NCI-H345 treated with DMSO at 0.1 percent for 48 hours (cell line): Measurements from ENCODE around the gene BCAS3.

Experiments used
- DNase-seq: peaks from one replicate; lab custom pipeline; 2025; ENCODE audit not compliant: unreplicated experiment; lab: John Stamatoyannopoulos, UW

The BCAS3 gene

DNA sequence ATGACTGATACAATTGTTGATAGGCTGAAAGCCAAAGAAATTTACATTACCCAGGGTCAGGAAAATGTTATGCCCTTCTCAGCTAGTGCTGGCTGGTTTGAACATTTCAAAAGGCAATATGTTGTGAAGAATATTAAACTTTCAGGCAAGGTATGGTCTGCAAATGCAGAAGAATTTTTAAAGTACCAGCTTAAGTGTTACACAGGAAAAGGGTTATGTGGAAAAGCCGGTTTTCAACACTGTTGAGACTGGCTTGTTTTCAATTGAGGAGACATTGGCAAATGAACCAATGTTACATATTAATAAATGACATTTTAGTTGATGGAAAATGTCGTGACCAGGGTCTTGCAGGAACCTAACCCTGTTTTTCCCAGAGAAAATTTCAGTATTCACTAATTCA is 506.1 kb downstream of the BCAS3 start:
- DNase-seq, result no peak

DNA sequence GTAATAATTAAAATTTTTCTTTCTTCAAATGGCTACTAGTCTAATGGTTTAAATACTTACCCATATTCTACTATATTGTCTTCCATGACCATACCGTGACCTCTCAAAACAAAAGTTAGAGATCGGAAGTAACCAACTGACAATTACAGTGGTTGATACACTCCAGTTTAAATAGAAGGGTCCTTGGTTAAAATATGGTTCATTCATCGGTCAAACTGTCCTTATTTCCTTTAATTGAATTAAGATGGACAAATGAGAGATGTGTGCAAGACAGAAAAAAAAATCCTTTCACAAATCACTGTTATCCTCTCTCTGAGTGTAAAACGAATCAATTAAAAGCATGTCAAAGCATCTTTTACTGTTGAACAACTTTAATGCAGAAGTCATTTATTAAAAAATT is 507.7 kb downstream of the BCAS3 start:
- DNase-seq, result no peak

DNA sequence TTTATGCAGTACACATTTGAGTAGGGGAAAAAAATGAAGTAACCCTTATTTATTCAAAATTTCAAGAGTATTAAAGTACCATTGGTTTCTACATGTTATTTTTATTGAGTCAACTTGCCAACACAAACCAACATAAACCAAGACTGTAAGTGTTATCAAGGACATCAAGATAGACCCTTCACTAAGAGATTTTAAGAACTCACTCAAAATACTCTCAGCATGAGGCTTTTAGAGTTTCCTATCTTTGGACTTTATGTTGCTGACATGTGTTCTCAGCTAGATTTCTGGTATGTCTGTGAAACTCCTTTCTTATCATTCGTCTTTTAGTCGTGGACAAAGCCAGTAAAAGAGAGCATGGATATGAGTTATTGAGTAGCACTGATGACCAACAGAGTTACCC is 509.4 kb downstream of the BCAS3 start:
- no peak for DNase-seq

GRCh38 chr17:61188081-61188480 is 510.4 kb downstream of the BCAS3 start:
- DNase-seq, result no peak

GRCh38 chr17:61189968-61190367 is 512.3 kb downstream of the BCAS3 start:
- DNase-seq, result no peak

DNA sequence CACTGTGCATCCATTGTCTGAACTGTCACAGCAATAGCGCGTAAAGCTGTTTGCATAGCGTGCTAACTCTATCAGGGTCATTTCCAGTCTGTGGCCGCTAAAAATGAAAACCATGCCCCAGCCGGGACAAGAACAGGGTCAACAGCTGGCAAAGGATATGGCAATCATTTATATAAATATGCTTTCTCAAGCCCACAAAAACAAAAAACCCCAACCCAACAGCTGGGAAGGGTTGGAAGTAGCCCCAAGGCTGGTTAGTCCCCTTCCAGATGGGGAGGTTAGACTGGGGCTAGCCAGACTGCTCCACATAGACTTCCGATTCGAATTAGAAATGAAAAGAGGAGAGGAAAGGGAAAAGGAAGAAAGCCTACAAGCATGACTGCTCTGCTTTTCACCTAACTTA is 518.7 kb downstream of the BCAS3 start:
- no peak for DNase-seq

GRCh38 chr17:61196799-61197198 is 519.1 kb downstream of the BCAS3 start:
- no peak for DNase-seq

- no peak for DNase-seq
Observed at GRCh38 chr17:61199431-61200338, 522.0 kb downstream of the BCAS3 start.

- DNase-seq, result no peak
Observed at GRCh38 chr17:61200339-61200715, 522.7 kb downstream of the BCAS3 start.

DNA sequence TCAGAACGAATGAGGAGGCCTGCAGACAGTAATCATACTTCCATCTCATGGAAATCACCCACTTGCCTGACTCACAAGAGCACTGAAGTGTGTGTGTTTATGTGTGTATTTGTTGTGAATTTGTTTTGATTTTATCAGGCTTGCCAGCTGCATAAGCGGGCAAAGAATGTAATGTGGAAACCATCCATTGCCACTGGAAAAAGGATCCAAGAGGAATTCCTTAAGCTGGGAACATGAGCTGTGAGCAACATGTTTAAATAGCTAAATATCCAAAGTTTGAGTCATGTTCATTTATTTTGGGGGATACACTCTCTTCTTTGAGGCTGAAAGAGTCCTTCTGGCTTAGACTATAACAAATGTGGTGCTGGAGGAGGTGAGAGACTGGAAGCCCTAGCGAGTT is 523.6 kb downstream of the BCAS3 start:
- DNase-seq, result no peak

- DNase-seq, result no peak
Observed at GRCh38 chr17:61202564-61202963, 524.9 kb downstream of the BCAS3 start.

DNA sequence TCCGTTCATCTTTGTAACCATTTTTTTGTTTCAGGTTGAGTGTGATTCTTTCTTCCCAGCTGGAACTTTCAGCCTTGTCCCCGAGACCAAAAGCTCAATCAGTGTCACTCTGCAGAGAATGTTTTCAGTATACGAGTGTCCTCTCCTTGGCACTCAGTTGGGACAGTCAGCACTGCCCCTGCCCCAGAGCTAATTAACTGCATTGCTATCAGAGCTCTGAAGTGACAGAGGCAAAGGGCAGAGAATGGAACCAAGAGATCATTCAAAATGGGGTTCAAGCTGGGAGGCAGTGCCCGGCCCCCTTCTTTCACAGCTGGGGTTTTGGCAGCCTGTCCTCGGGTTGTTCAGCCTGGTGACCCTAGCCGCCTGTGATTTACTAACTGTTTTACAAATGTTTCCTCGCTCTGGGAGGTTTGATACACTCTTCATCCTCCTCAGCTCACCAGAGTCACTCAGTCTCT is 526.0 kb downstream of the BCAS3 start:
- no peak for DNase-seq

DNA sequence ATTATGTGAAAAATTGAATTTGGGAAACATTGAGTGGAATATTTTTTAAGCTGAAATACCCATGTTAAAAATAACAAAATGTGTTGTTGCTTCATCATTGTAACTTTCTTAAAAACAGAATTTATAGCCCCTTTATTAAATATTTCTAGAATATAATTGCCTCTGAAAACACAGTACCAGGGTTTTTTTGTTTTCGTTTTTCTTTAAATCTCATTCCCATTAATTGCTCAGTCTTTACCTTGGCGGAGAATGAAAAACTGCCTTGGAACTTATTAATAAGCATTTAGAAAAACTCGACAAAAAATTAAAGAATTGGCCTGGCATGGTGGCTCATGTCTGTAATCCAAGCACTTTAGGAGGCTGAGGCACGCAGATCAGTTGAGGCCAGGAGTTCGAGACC is 526.8 kb downstream of the BCAS3 start:
- DNase-seq, result no peak

GRCh38 chr17:61205401-61205800 is 527.8 kb downstream of the BCAS3 start:
- DNase-seq, result no peak

DNA sequence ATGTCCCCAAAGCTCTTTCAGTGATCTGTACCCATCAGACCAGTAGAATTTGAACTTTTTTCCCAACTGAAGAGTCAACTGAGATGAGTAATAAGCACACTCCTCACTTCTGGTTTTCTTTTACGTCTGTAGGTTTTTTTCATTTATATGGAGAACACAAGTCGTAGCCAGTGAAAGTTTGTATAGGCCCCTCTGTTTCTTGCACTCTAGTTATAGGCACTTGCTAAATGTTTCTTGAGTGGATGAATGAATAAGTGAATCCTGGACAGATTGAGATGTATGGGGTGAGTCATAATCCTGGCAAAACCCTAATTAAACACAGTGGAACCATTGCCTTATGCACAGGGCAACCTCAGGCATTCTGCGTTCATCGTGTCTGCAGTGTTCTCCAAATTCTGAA is 528.3 kb downstream of the BCAS3 start:
- DNase-seq, result no peak

DNA sequence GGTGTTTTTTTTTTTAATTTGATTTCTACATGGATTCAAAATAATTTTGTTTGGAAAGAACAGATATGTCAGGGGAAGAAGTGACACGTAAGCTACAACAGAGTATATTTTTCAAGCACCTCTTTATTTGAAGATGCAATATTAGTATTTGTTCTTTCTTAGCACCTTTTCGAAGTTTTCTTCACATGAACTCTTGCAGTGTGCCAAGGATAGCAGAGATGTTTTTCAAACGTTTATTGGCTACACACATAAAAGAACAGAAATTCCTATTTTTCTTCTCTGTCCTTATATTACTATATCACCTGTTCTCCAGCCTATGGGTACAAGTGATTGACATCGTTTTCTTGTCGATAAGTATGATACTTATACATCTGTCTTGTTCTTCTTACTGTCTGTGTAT is 529.3 kb downstream of the BCAS3 start:
- DNase-seq, result no peak

DNA sequence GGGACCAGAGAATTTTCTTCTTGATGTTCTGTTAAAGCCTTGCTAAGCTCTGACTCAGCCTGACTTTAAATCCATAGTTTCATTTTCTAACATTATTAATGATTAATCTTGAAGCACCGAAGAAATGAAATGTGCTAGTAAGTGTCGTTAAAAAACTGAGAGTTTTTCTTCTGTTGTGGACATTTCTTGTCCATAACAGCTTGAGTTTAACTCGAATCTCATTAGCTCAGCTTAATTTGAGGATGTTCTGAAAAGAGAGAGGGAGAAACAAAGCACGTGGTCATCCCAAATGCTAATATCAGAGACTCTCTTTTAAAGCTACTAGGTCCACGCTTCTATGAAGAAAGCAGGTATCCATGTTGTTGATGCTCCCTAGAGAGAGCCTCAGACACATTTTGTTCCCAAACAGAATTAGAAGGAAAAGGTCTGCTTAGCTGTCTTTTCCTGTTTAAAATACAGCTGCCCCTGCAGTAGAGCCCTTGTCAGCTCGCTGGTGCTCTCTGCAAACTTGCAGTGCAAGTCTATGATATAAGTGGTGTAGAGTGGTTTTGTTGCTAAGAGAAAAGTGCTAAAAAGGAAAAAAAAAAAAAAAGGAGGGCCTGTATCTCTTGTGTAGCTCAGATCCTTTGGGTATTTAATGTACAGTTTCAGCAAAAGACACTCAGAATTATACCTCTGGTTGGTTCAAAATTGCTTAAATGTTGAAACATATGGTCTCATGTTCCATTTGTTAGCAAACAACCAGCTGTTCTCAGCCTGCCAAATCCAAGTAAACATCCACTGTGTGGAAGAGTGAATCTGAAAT is 530.9 kb downstream of the BCAS3 start:
- peak; percentile 73 for DNase-seq

GRCh38 chr17:61209106-61209439 is 531.4 kb downstream of the BCAS3 start:
- DNase-seq, result no peak

- DNase-seq, result no peak
Observed at GRCh38 chr17:61209525-61209924, 531.9 kb downstream of the BCAS3 start.

- no peak for DNase-seq
Observed at GRCh38 chr17:61211236-61211635, 533.6 kb downstream of the BCAS3 start.

DNA sequence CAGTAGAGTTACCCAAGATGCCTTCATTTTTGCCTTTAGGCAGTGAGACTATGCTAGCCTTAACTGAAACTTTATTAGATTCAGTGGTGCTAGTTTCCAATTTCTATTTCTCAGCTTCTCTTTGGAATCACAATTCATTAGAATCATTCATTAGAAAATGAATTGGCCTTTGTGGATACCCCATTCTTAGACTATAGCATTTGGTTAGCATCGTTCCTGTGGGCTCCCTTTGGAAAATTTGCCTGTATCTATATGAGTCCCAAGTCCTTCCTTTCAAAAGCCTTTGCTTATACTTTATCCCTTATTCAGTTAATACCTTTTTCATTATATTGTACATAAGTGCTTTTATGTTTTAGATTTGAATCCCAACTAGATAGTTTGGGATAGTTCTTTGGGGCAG is 535.0 kb downstream of the BCAS3 start:
- DNase-seq, result no peak

GRCh38 chr17:61214753-61215152 is 537.1 kb downstream of the BCAS3 start:
- no peak for DNase-seq
